Measurements from ENCODE around the gene BORCS6.

The BORCS6 gene

DNA sequence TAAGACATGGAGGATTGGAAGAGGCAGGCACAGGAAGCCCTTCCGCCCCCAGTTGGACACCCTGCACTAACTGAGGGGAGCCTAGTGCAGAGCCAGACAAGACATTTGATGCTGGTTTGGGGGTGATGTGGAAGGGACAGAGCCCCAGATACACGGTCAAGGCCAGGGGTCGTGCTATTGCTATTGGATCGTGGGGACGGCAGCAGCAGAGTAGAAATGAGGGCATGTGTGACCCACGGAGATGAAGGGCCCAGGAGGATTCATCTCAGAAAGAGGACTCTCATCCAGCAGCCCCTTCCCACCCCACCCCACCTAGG is 25.2 kb downstream of the BORCS6 start:
- peaks cover 14 to 25% of the 10 kb centered on the region in 2 donors for H3K36me3 ChIP-seq (replicated peaks in 1 of 2; ENCODE audit: control insufficient read depth in 2 of 2, insufficient read depth in 2 of 2, low read length in 2 of 2)
- no peak overlapping the region for H2AK5ac ChIP-seq (ENCODE audit: low read depth, low read length)
- H3K18ac ChIP-seq (ENCODE audit: low read length) = no peak overlapping the region
- H2BK5ac ChIP-seq (ENCODE audit: low read length) = no peak overlapping the region
- peaks cover 11% of the 10 kb centered on the region for H3K79me1 ChIP-seq (ENCODE audit: low read depth, low read length)
- DNase-seq (ENCODE audit: low spot score) = no peak
- no peak overlapping the region for H3K4ac ChIP-seq (ENCODE audit: low read length)
- H3K27ac ChIP-seq (replicated peaks; ENCODE audit: low read length) = no peak overlapping the region
- H3K23ac ChIP-seq (ENCODE audit: low read depth, low read length, poor library complexity) = no peak overlapping the region
- no peak overlapping the region for H2BK15ac ChIP-seq (ENCODE audit: low read length)
- no peak overlapping the region for H3K4me2 ChIP-seq (ENCODE audit: insufficient read depth, low read length, poor library complexity, severe bottlenecking)
- no peaks in the 10 kb centered on the region for H3K27me3 ChIP-seq (ENCODE audit: control insufficient read depth in 3 of 3, insufficient read depth in 3 of 3, low read depth in 1 of 3, low read length in 3 of 3)
- no peak overlapping the region for H3K9ac ChIP-seq (ENCODE audit: low read depth, low read length, poor library complexity)
- H3K4me3 ChIP-seq (ENCODE audit: low read length in 2 of 2) = peak overlapping the region in 1 of 2 donors; percentile 97
- H2BK12ac ChIP-seq (ENCODE audit: low read length) = no peak overlapping the region
- H3K14ac ChIP-seq (ENCODE audit: low read length) = no peak overlapping the region
- H4K8ac ChIP-seq (ENCODE audit: low read depth, low read length) = no peak overlapping the region
- peak overlapping the region; percentile 79 for H2AFZ ChIP-seq (ENCODE audit: low read length)
- WGBS, 2 donors (ENCODE audit: extremely low coverage in 2 of 2, insufficient read length in 2 of 2, insufficient replicate concordance in 1 of 2) = no CpG with 5 or more reads among the region's 6 CpGs
- H2BK120ac ChIP-seq (ENCODE audit: low read depth, low read length) = no peak overlapping the region
- H3K9me3 ChIP-seq (replicated peaks in 1 of 2; ENCODE audit: control insufficient read depth in 2 of 2, insufficient read depth in 1 of 2, low read depth in 1 of 2, low read length in 2 of 2) = no peaks in the 10 kb centered on the region
- H4K91ac ChIP-seq (ENCODE audit: low read depth, low read length, poor library complexity) = no peak overlapping the region
- peaks cover 22 to 30% of the 10 kb centered on the region in 2 donors for H3K4me1 ChIP-seq (ENCODE audit: control insufficient read depth in 2 of 2, insufficient read depth in 1 of 2, low read depth in 1 of 2, low read length in 2 of 2)

DNA sequence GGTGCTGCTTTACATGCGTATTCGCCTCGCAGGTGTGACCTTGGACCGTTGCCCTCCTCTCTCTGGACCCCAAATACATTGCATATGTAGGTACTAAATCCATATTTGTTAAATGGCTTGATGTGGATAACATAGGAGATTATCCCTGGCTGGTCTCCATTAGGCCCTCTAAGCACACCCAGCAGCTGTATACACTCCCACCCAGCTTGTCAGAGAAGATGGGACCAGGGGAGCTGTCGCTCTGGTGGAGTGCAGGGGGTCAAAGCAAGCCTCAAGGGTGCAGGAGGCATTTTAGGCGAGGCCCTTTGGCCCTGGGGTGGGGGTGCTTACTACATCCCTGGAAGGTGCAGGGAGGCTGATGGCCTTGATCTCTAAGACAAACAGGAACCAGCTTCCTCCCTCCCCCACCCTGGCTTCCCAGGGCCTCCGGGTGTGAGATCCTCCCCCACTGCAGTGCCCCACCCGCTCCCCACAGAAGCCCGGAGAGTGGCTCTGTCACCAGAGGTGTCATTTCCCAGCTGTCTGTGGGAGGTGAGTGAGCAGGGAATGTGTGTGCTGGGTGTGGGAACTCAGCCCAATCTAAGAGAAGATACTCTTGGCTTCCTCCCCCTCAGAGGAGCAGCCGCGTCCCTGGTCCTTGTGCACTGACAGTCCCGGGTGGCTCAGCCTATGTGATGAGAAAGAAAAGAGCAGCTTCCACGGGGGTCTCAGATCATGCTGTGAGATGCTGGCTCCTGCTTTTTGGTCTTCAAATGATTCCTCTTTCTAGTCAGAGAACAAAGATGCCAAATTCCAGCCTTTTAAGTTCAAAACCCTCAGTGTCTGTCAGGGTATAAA is 25.8 kb downstream of the BORCS6 start:
- DNase-seq (ENCODE audit: low spot score) = no peak
- no peak overlapping the region for H3K18ac ChIP-seq (ENCODE audit: low read length)

DNA sequence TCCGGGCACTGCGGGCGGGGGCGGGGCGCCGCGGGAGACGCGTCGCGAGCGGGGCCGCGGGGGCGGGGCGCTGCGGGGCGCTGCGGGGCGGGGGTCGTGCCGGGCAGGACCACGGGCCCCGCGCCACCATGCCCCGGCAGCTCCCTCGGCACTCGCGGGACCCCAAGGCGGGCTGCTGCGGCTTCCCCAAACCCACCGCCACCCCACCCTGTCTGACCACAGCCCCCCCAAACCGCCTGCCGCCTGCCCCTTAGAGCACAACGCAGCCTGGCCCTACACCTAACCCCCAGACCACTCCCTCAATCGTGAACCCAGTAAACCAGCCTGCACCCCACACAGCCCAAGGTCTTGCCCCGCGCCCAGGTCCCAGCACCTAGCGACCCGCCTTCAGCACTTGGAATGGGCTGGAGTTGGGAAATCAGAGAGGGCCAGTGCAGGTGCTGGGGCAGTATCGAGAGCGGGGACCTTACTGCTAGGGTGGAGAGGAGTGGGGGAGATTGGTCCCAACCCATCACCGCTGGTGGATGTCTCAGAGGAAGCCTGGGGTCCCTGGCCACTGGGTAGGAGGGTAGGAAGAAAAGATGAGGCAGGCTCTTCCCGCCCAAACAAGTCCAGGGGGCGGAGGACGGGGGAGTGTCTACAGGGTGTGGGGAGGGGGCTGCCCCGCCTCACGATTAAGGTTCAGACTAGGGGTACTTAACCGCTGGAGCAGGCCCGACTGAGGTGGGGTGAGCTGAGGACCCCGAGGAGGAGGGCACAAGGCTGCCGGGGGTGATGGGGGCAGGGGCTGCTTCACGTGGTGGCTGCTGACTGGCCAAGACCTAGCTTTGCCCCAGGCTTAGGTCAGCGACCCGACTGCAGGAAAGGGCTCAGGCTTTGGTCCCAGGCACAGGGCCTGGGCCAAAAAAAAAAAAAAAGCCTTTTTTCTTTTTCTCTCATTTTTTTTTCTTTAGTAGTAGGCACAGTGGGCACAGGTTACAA is 26.7 kb downstream of the BORCS6 start:
- H3K27ac ChIP-seq (replicated peaks; ENCODE audit: low read length) = peak overlapping the region; percentile 97
- DNase-seq (ENCODE audit: low spot score) = no peak
- H3K23ac ChIP-seq (ENCODE audit: low read depth, low read length, poor library complexity) = peak overlapping the region; percentile 92
- H3K4me1 ChIP-seq (ENCODE audit: control insufficient read depth in 2 of 2, insufficient read depth in 1 of 2, low read depth in 1 of 2, low read length in 2 of 2) = peaks cover 23 to 30% of the 10 kb centered on the region in 2 donors
- H3K27me3 ChIP-seq (ENCODE audit: control insufficient read depth in 3 of 3, insufficient read depth in 3 of 3, low read depth in 1 of 3, low read length in 3 of 3) = no peaks in the 10 kb centered on the region
- peak overlapping the region; percentile 99 for H4K91ac ChIP-seq (ENCODE audit: low read depth, low read length, poor library complexity)
- H3K9me3 ChIP-seq (replicated peaks in 1 of 2; ENCODE audit: control insufficient read depth in 2 of 2, insufficient read depth in 1 of 2, low read depth in 1 of 2, low read length in 2 of 2) = no peaks in the 10 kb centered on the region
- peaks cover 13% of the 10 kb centered on the region for H3K79me1 ChIP-seq (ENCODE audit: low read depth, low read length)
- peak overlapping the region; percentile 91 for H2BK5ac ChIP-seq (ENCODE audit: low read length)
- WGBS, 2 donors (ENCODE audit: extremely low coverage in 2 of 2, insufficient read length in 2 of 2, insufficient replicate concordance in 1 of 2) = no CpG with 5 or more reads among the region's 55 CpGs
- peak overlapping the region; percentile 98 for H3K9ac ChIP-seq (ENCODE audit: low read depth, low read length, poor library complexity)
- H2BK120ac ChIP-seq (ENCODE audit: low read depth, low read length) = peak overlapping the region; percentile 84
- peak overlapping the region; percentile 75 for H2BK12ac ChIP-seq (ENCODE audit: low read length)
- H3K36me3 ChIP-seq (replicated peaks in 1 of 2; ENCODE audit: control insufficient read depth in 2 of 2, insufficient read depth in 2 of 2, low read length in 2 of 2) = peaks cover 22 to 36% of the 10 kb centered on the region in 2 donors
- H2AFZ ChIP-seq (ENCODE audit: low read length) = peak overlapping the region; percentile 79
- peak overlapping the region; percentile 99 for H2AK5ac ChIP-seq (ENCODE audit: low read depth, low read length)
- peak overlapping the region; percentile 98 for H3K14ac ChIP-seq (ENCODE audit: low read length)
- peak overlapping the region; percentile 100 for H3K4me2 ChIP-seq (ENCODE audit: insufficient read depth, low read length, poor library complexity, severe bottlenecking)
- H3K4me3 ChIP-seq (ENCODE audit: low read length in 2 of 2) = peak overlapping the region; percentile 79 to 97
- peak overlapping the region; percentile 100 for H3K4ac ChIP-seq (ENCODE audit: low read length)
- H3K18ac ChIP-seq (ENCODE audit: low read length) = peak overlapping the region; percentile 100
- peak overlapping the region; percentile 89 for H4K8ac ChIP-seq (ENCODE audit: low read depth, low read length)
- peak overlapping the region; percentile 99 for H2BK15ac ChIP-seq (ENCODE audit: low read length)

More for the DNA sequence above, 25.8 kb downstream of the BORCS6 start:
- Histone ChIP-seq H3K36me3 (replicated peaks in 1 of 2; ENCODE audit: control insufficient read depth in 2 of 2, insufficient read depth in 2 of 2, low read length in 2 of 2) (peaks cover 18 to 30% of the 10 kb centered on the region in 2 donors), H4K8ac (ENCODE audit: low read depth, low read length) (no peak overlapping the region), H2BK15ac (ENCODE audit: low read length) (no peak overlapping the region), H3K4ac (ENCODE audit: low read length) (no peak overlapping the region), H3K23ac (ENCODE audit: low read depth, low read length, poor library complexity) (no peak overlapping the region), H2BK5ac (ENCODE audit: low read length) (no peak overlapping the region), H2BK12ac (ENCODE audit: low read length) (no peak overlapping the region), H2AFZ (ENCODE audit: low read length) (peak overlapping the region; percentile 79), H3K4me2 (ENCODE audit: insufficient read depth, low read length, poor library complexity, severe bottlenecking) (no peak overlapping the region), H4K91ac (ENCODE audit: low read depth, low read length, poor library complexity) (no peak overlapping the region), H2BK120ac (ENCODE audit: low read depth, low read length) (no peak overlapping the region), H3K4me3 (ENCODE audit: low read length in 2 of 2) (peak overlapping the region in 1 of 2 donors; percentile 97), H3K4me1 (ENCODE audit: control insufficient read depth in 2 of 2, insufficient read depth in 1 of 2, low read depth in 1 of 2, low read length in 2 of 2) (peaks cover 22 to 30% of the 10 kb centered on the region in 2 donors), H3K9me3 (replicated peaks in 1 of 2; ENCODE audit: control insufficient read depth in 2 of 2, insufficient read depth in 1 of 2, low read depth in 1 of 2, low read length in 2 of 2) (no peaks in the 10 kb centered on the region), H3K9ac (ENCODE audit: low read depth, low read length, poor library complexity) (no peak overlapping the region), H2AK5ac (ENCODE audit: low read depth, low read length) (no peak overlapping the region), H3K14ac (ENCODE audit: low read length) (no peak overlapping the region), H3K27me3 (ENCODE audit: control insufficient read depth in 3 of 3, insufficient read depth in 3 of 3, low read depth in 1 of 3, low read length in 3 of 3) (no peaks in the 10 kb centered on the region), H3K79me1 (ENCODE audit: low read depth, low read length) (peaks cover 13% of the 10 kb centered on the region), H3K27ac (replicated peaks; ENCODE audit: low read length) (peak overlapping the region; percentile 97)
- WGBS, 2 donors (ENCODE audit: extremely low coverage in 2 of 2, insufficient read length in 2 of 2, insufficient replicate concordance in 1 of 2) = no CpG with 5 or more reads among the region's 13 CpGs
